ENCODE results near the gene CCDC24. TPM values are rescaled to one million over a fixed set of nuclear protein-coding genes. Genes with fewer than 3 reads are reported as not detected.

CCDC24 gene
- 3.0 and 4.3 TPM in 2 replicates for total RNA-seq

GRCh38 chr1:43991476-43992231, at the start of gene CCDC24:
Gene CCDC24, plus strand, starts transcription at chr1:43991599. Its CDS starts 280 bp downstream, at chr1:43991879.

DNA sequence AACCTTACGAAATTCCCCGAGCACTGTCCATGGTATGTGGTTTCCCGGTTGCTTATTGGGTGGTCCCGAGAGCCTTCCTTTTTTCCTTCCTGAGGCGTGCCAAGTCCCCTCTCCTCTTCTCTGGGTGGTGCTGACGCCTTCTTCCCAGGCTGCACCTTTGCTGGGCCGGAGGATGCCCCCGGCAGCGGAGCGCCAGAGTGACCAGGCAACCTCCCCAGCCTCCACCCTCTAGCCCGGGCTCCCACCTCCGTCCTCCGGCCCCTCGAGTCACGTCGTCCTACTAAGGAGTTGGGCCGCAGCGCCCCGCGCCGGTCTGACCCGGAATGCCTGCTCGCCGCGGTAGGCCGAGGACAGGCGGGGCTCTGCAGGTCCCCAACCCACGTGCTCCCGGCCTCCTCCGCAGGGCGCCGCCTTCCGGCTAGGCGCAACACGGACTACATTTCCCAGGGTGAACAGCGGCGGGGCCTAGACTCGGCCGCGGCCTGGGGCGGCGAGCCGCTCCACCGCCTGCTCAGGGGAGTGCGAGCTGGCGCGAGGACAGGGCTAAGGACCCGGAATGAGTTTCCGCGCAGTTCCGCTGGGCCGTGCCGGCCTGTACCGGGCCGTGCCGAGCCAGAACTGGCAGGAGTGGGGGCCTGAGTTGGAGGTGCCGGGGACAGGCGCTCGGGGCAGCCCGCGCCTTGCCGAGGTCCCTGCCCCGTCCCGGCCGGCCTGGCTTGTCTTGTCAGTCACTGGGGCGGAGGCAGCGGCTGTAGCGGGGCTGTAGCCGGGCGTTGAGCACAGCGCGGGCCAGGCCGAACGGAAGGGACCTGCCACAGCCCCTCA, 45.0 kb upstream of the CCDC24 start, which contains the start of gene IPO13:
IPO13 (plus strand) TSS at position 715 of the 825 bp plus-strand sequence. CDS start 651 bp downstream, outside the sequence.

DNA sequence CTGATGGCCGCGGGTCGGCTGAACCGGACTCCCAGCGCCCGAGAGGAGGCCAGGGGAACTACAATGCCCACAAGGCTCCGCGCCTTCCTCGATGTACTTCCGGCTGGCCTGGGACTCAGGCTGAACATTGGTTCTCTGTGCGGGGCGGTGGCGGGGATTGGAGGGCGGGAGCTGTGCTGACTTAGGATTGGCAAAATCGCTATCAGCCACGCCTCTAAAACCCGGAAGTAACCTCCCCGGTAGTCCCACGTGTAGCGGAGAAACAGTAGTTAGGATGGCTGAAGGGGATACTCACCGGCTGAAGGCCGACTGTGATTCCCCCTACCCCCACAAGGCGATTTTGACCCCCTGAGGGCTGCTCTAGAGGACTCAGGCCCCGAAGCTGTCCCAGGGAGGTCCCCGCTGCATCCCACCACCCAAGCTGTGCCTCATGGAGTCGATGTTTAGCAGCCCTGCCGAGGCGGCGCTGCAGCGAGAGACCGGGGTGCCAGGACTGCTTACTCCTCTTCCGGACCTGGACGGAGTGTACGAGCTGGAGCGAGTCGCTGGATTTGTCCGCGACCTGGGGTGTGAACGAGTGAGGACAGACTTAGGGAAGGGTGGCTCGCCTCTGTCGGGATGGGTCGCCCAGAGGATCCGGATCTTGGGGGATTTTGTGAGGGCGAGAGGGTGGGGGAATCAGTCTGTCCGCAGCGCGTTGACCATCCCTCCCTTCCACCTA, 21.5 kb upstream of the CCDC24 start, which contains the start of gene DPH2:
DPH2 (plus strand) TSS at position 265 of the 721 bp plus-strand sequence; CDS start at position 431, 166 bp downstream.

DNA sequence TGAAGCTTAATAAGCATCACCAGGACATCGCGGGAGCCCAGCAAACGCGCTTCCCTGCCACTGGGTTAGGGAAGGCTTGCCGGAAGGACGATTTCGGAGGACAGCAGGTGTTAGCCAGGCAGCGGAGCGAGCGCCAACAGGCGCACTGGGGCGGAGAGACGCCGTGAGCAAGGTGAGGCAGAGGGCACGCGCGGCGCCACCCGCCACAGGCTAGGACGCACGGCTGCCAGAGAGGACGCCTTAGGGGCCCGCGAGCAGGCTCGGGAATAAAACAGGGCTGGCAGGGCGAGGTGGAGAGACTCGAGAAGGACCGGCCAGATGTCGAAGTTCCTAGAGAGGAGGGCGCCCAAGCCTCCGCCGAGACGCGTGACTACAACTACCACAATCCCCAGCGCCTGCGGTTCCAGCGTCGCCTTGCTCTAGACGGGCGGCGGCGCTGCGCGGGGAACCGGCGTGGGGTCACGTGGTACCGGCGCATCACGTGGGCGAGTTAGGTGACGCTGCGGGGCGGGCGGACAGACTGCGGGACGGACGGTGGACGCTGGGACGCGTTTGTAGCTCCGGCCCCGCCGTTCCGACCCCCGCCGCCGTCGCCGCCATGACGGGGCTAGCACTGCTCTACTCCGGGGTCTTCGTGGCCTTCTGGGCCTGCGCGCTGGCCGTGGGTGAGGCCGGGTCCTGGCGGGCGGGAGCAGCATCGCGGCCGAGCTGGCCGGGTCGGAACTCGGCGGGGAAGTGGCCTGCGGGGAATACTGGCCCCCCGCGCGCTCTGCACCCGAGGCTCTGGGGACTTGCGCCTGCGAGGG, 16.8 kb upstream of the CCDC24 start, which contains the start of gene ATP6V0B:
ATP6V0B (plus strand) TSS at position 518 of the 806 bp plus-strand sequence; CDS start at position 599, 81 bp downstream.

DNA sequence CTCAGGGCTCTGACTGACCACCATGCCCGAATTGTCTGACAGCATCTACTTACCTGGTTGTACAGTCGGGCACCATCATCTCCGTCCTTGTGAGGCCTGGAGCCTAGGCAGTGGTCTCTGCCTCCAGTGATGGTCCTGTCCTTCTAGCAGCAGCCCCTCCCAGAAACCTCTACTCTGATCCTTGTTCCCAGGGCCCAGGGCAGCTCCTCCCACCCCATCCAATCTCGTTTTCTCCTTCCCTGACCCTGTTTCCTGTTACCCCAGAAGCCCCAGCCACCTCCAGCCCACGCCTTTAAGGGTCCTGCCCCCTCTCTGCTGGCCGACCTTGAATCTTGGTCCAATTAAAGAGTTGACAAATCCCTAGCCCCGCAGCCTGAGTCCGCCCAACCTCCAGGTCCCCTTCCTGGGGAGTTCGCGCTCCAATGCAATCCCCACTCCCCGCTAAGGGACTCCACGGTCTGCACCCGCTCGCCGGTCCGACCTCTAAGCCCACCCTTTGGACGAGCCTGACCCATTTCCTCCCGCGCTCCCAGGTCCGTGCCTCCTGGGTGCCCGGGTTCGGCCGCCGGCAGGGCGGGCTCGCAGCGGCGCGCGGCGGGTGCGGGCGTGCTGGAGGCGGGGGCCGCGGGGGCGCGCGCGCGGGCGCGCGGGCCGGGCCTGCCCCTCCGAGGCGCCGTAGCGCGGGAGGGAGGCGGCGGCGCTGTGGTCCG, 12.7 kb upstream of the CCDC24 start, which contains the start of gene B4GALT2:
B4GALT2 (plus strand) TSS at position 660 of the 710 bp plus-strand sequence. CDS start 1,951 bp downstream, outside the sequence.

GRCh38 chr1:44031252-44032169, 40.1 kb downstream of the CCDC24 start, which contains the start of gene SLC6A9:
Gene SLC6A9, minus strand, starts transcription at chr1:44031462. Its CDS starts 7,185 bp downstream, at chr1:44024277.

Other genes with a start within 250 kb of the CCDC24 start
- 0.17 and 0.74 TPM in 2 replicates for gene ARTN, start 57.8 kb upstream of the CCDC24 start, total RNA-seq
- 18.8 and 21.4 TPM in 2 replicates for gene IPO13, start 44.6 kb upstream of the CCDC24 start, total RNA-seq
- 17.1 and 18.3 TPM in 2 replicates for gene DPH2, start 21.6 kb upstream of the CCDC24 start, total RNA-seq
- gene ATP6V0B, start 16.6 kb upstream of the CCDC24 start, total RNA-seq, result 114 and 116 TPM in 2 replicates
- gene B4GALT2, start 12.4 kb upstream of the CCDC24 start, total RNA-seq, result 109 and 110 TPM in 2 replicates
- 5.2 and 9.1 TPM in 2 replicates for gene SLC6A9, start 39.9 kb downstream of the CCDC24 start, total RNA-seq
- under 0.01 TPM in 2 replicates for gene KLF17, start 127.2 kb downstream of the CCDC24 start, total RNA-seq
- not detected in 2 replicates for gene KLF18, start 150.0 kb downstream of the CCDC24 start, total RNA-seq
- gene DMAP1, start 221.9 kb downstream of the CCDC24 start, total RNA-seq, result 45.2 and 52.6 TPM in 2 replicates